BJ (cell line): ENCODE measurements around the gene MDGA2. TPM values are rescaled to one million over a fixed set of nuclear protein-coding genes. Genes with fewer than 3 reads are reported as not detected.

Experiments
- CTCF ChIA-PET: fragments of 350-600 bp; formaldehyde crosslinking; extraction: SDS; loops from one replicate; lab custom pipeline; 2021; ENCODE audit warnings: antibody characterized with exemption, inconsistent platforms; lab: Yijun Ruan, JAX
- POLR2A ChIA-PET: fragments of 300-600 bp; sonication (Branson Sonifier 250); formaldehyde crosslinking; extraction: SDS; loops from one replicate; lab custom pipeline; 2021; ENCODE audit warnings: antibody characterized with exemption; lab: Charles Lee
- DNase-seq: peaks from one replicate; pipeline ENCODE4 v3.0.0-alpha.2; 2011; ENCODE audit warnings: low read depth
- H3K27me3 ChIP-seq: 2 replicates; pipeline ENCODE4 v1.6.0; 2011; ENCODE audit warnings: low read length; ENCODE audit not compliant: control insufficient read depth, insufficient read depth
- H3K36me3 ChIP-seq: 2 replicates; pipeline ENCODE4 v1.5.1; 2011; ENCODE audit warnings: low read length; ENCODE audit not compliant: control insufficient read depth, insufficient read depth
- H3K4me3 ChIP-seq: 2 replicates; pipeline ENCODE4 v1.5.1; 2011; ENCODE audit warnings: low read depth, mild to moderate bottlenecking, control low read depth, low read length
- polyA plus RNA-seq: library from polyadenylated mRNA; depleted of rRNA; stranded (reverse); fragments of >200 nt; gene quantifications from 2 replicates; pipeline ENCODE4 v1.2.3, GENCODE V29; 2011
- TF ChIP-seq, protein P1 (sequence below): IDR thresholded peaks from 2 replicates; pipeline ENCODE4 v1.5.1; 2011; ENCODE audit warnings: low read depth, mild to moderate bottlenecking, control low read depth, inconsistent platforms, low read length, moderate library complexity; ENCODE audit not compliant: insufficient read depth

Gene MDGA2
- polyA plus RNA-seq, 1 experiment = not detected

DNA sequence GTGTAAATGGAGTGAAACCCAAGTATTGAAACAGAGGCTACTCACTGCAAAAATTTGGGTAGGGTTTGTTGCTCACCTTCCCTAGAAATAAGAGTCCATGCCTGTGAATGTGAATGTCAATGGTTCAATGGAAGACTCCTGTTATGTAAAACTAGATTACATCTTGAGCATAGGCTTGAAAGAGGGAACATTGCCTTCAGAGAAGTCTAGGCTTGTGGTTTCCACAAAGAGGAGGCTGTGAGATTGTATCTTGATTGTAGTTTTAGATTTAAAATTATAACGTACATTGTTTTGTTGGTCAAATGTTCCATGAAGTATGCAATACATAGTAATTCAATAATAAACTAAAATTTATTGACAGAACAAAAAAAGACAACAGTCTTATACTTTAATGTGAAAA lies 610.1 kb downstream of the MDGA2 start:
- ChIA-PET POLR2A (no interaction called here), CTCF (no interaction called here)
- TF ChIP-seq, protein P1, sequence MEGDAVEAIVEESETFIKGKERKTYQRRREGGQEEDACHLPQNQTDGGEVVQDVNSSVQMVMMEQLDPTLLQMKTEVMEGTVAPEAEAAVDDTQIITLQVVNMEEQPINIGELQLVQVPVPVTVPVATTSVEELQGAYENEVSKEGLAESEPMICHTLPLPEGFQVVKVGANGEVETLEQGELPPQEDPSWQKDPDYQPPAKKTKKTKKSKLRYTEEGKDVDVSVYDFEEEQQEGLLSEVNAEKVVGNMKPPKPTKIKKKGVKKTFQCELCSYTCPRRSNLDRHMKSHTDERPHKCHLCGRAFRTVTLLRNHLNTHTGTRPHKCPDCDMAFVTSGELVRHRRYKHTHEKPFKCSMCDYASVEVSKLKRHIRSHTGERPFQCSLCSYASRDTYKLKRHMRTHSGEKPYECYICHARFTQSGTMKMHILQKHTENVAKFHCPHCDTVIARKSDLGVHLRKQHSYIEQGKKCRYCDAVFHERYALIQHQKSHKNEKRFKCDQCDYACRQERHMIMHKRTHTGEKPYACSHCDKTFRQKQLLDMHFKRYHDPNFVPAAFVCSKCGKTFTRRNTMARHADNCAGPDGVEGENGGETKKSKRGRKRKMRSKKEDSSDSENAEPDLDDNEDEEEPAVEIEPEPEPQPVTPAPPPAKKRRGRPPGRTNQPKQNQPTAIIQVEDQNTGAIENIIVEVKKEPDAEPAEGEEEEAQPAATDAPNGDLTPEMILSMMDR = no peak
- Histone ChIP-seq H3K36me3 (no peaks in the 10 kb centered on the region), H3K27me3 (no peaks in the 10 kb centered on the region), H3K4me3 (no peak overlapping the region)
- no peak for DNase-seq

DNA sequence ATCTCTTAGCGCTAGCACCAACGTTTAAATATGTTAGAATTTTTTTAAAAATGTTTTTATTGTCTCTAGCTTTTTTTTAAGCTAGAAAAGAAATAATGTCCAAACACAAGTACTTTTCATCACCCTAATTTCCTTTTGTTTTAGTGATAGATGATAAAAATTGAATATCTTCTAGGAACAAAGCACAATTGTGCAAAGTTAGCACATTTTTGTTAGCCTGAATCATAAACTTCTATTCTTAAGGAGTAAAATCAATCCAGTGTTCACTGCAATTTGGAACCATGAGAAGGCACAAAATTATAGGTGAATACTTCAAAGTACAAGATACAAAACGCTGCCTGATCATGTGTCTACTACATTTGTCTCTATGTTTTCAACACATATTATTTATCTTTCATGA lies 615.4 kb downstream of the MDGA2 start:
- ChIA-PET POLR2A (no interaction called here), CTCF (no interaction called here)
- TF ChIP-seq, protein P1 = no peak

DNA sequence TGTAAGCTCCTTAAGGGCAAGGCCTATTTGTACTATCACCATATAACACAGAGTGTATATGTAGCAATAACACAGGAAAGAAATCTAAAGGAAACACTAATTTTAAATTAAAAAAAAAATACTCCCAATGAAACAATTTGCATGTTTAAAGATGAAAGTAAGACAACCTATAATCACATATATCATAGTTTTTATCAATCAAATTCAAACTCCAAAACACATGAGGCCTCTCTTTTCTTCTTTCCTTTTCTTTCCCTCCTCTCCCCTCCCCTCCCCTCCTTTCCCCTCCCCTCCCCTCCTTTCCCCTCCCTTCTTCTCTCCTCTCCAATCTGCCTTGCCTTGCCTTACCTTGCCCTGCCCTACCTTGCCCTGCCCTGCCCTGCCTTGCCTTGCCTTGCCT lies 618.0 kb downstream of the MDGA2 start:
- POLR2A ChIA-PET = no interaction called here
- DNase-seq = no peak
- Histone ChIP-seq H3K4me3 (no peak overlapping the region), H3K27me3 (no peaks in the 10 kb centered on the region), H3K36me3 (no peaks in the 10 kb centered on the region)
- TF ChIP-seq, protein P1 = no peak
- CTCF ChIA-PET = no interaction called here

More for the DNA sequence above, 615.4 kb downstream of the MDGA2 start:
- H3K36me3 ChIP-seq = no peaks in the 10 kb centered on the region
- no peak for DNase-seq
- H3K4me3 ChIP-seq = no peak overlapping the region
- no peaks in the 10 kb centered on the region for H3K27me3 ChIP-seq

DNA sequence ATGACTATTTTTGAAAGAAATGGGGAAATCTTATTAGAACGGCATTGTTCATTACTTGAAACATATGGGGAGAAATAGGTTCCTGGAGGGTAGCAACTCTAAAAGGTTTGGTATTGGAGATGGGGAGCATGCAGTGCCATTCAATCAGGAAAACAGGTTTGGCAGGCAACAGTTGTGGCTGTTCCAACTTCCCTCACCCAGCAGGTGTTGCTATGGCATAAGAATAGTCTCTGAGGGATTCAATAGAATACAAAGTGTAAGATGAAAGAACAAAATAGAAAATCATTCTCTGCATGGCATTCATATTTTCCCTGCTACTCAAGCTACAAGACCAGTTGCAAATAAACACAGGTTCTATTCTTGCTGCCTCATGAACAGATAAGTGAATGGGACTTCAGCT lies 630.6 kb downstream of the MDGA2 start:
- H3K27me3 ChIP-seq = no peaks in the 10 kb centered on the region
- DNase-seq = no peak
- ChIA-PET CTCF (no interaction called here), POLR2A (no interaction called here)
- no peak overlapping the region for H3K4me3 ChIP-seq
- TF ChIP-seq, protein P1 = no peak
- H3K36me3 ChIP-seq = no peaks in the 10 kb centered on the region

DNA sequence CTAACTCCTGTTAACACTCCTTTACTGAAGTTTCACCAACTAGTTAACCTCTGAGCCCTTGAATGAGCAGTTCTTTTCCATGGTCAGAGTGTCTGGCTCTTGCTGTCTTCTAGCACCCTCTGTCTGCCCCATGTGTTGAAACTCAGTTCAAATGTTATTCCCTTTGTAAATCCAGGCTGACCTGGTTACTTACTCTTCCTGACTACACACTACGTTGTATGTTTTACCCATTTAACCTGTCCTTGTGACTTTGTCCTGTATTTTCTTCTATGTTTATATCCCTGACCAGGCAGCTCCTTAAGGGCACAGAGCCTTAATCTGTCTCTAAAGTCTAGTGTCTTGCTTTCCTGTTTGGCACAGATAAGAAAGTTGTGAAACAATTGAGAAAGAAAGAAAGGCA lies 634.9 kb downstream of the MDGA2 start:
- Histone ChIP-seq H3K36me3 (no peaks in the 10 kb centered on the region), H3K27me3 (no peaks in the 10 kb centered on the region), H3K4me3 (no peak overlapping the region)
- DNase-seq = no peak
- TF ChIP-seq, protein P1 = no peak
- CTCF ChIA-PET = no interaction called here
- POLR2A ChIA-PET = no interaction called here
